Body of pancreas (tissue), 4 donors: ENCODE data around the gene OSBPL1A.

Source experiments
- POLR2A ChIP-seq, 3 donors: fragments of 450-650 bp; IDR thresholded peaks; one replicate each; pipeline ENCODE4 v1.6.1; 2016; ENCODE audit warnings: antibody characterized with exemption in 3 of 3, mild to moderate bottlenecking in 2 of 3
- TF ChIP-seq, protein P1 (sequence below), 7 experiments: fragments of 450-650 bp in 4 of 7; fragments of 200-600 bp in 3 of 7; sonication (generic) in 3 of 7; IDR thresholded peaks; one replicate each; pipeline ENCODE4 v1.5.1; 2016 to 2019; ENCODE audit warnings: antibody characterized with exemption in 7 of 7

DNA sequence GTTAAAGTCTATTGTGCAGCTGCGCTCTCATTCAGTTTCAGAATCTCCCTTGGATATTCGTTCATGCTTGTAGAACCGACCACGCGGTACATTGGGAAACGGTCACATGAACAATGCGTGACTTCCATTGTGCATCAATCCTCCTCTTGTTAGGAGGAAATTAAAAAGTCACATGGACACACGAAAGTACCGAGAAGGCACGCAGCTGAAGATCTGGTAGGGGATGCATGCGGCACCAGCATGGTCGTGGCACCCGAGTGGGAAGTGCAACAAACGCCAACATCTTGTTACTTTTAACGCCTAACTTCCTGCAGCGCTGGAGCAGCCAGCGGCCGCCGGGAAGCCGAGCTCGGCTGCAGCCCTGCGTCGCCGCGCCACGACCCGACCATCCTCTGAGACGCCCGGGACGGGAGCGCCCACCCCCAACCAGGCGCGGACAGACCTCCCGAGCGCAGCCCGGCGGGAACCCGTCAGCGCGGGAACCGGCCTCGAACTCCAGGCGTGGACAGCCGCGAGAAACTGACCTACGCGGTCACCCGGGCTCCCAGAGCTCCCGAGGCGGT lies 412 bp downstream of the OSBPL1A start:
- TF ChIP-seq, protein P1, sequence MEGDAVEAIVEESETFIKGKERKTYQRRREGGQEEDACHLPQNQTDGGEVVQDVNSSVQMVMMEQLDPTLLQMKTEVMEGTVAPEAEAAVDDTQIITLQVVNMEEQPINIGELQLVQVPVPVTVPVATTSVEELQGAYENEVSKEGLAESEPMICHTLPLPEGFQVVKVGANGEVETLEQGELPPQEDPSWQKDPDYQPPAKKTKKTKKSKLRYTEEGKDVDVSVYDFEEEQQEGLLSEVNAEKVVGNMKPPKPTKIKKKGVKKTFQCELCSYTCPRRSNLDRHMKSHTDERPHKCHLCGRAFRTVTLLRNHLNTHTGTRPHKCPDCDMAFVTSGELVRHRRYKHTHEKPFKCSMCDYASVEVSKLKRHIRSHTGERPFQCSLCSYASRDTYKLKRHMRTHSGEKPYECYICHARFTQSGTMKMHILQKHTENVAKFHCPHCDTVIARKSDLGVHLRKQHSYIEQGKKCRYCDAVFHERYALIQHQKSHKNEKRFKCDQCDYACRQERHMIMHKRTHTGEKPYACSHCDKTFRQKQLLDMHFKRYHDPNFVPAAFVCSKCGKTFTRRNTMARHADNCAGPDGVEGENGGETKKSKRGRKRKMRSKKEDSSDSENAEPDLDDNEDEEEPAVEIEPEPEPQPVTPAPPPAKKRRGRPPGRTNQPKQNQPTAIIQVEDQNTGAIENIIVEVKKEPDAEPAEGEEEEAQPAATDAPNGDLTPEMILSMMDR (IDR thresholded peaks at IDR 0.05), result no peak
- TF ChIP-seq POLR2A (IDR thresholded peaks at IDR 0.05), result no peak
